DOHH2 (cell line): Measurements from ENCODE around the gene MAGEA11.
"Not testable (repeated sequence)": the region's sequence is repeated elsewhere in the genome, so short reads cannot be mapped to it uniquely, and the experiment has no call there.

Source experiments
- H3F3A ChIP-seq: fragments of 200-600 bp; sonication (generic), shearing (Covaris generic); 2 replicates; pipeline ENCODE4 v1.6.0; 2016; ENCODE audit warnings: antibody characterized with exemption, mild to moderate bottlenecking; ENCODE audit not compliant: control insufficient read depth, insufficient read depth
- H3K27ac ChIP-seq: fragments of 200-600 bp; sonication (generic); 2 replicates; pipeline ENCODE4 v1.5.1; 2014; ENCODE audit warnings: low read depth, mild to moderate bottlenecking, low read length, moderate library complexity
- H3K27me3 ChIP-seq: fragments of 200-600 bp; sonication (generic); 2 replicates; pipeline ENCODE4 v1.6.1; 2014; ENCODE audit warnings: mild to moderate bottlenecking, low read length, mixed read lengths; ENCODE audit not compliant: control insufficient read depth
- H3K36me3 ChIP-seq: fragments of 200-600 bp; sonication (generic); 2 replicates; pipeline ENCODE4 v1.6.1; 2014; ENCODE audit warnings: mild to moderate bottlenecking, low read length, moderate library complexity, mixed read lengths; ENCODE audit not compliant: control insufficient read depth
- H3K4me1 ChIP-seq: fragments of 200-600 bp; sonication (generic); 2 replicates; pipeline ENCODE4 v1.6.1; 2014; ENCODE audit warnings: mild to moderate bottlenecking, low read length, mixed read lengths; ENCODE audit not compliant: control insufficient read depth
- H3K4me2 ChIP-seq: fragments of 200-600 bp; sonication (generic); 2 replicates; pipeline ENCODE4 v1.6.0; 2014; ENCODE audit warnings: mild to moderate bottlenecking, low read length, moderate library complexity
- H3K4me3 ChIP-seq: fragments of 200-600 bp; sonication (generic); 2 replicates; pipeline ENCODE4 v1.5.1; 2014; ENCODE audit warnings: mild to moderate bottlenecking, low read length, mixed read lengths
- H3K79me2 ChIP-seq: fragments of 200-600 bp; sonication (generic); 2 replicates; pipeline ENCODE4 v1.6.1; 2014; ENCODE audit warnings: mild to moderate bottlenecking, low read length, mixed read lengths; ENCODE audit not compliant: control insufficient read depth
- H3K9me2 ChIP-seq: fragments of 200-600 bp; sonication (generic); replicated peaks from 2 replicates; pipeline ENCODE4 v1.6.1; 2014; ENCODE audit warnings: mild to moderate bottlenecking, low read length, mixed read lengths; ENCODE audit not compliant: control insufficient read depth
- H3K9me3 ChIP-seq: fragments of 200-600 bp; sonication (generic); 2 replicates; pipeline ENCODE4 v1.6.1; 2014; ENCODE audit warnings: antibody characterized with exemption, low read length, mixed read lengths; ENCODE audit not compliant: control insufficient read depth, insufficient read depth
- H4K20me1 ChIP-seq: fragments of 200-600 bp; sonication (generic); 2 replicates; pipeline ENCODE4 v1.6.0; 2014; ENCODE audit warnings: low read depth, mild to moderate bottlenecking, antibody characterized with exemption, low read length, moderate library complexity; ENCODE audit not compliant: control insufficient read depth, insufficient read depth
- EZH2phosphoT487 ChIP-seq: fragments of 200-600 bp; sonication (generic); IDR thresholded peaks from 2 replicates; pipeline ENCODE4 v1.6.1; 2017; ENCODE audit warnings: borderline replicate concordance, mild to moderate bottlenecking, antibody characterized with exemption, low read length, moderate library complexity, mixed read lengths
- TF ChIP-seq, protein P1 (sequence below): fragments of 200-600 bp; sonication (generic); IDR thresholded peaks from one replicate; pipeline ENCODE4 v1.5.1; 2014; ENCODE audit warnings: antibody characterized with exemption, mild to moderate bottlenecking, low read depth, low read length; ENCODE audit not compliant: poor library complexity, severe bottlenecking

The MAGEA11 gene

DNA sequence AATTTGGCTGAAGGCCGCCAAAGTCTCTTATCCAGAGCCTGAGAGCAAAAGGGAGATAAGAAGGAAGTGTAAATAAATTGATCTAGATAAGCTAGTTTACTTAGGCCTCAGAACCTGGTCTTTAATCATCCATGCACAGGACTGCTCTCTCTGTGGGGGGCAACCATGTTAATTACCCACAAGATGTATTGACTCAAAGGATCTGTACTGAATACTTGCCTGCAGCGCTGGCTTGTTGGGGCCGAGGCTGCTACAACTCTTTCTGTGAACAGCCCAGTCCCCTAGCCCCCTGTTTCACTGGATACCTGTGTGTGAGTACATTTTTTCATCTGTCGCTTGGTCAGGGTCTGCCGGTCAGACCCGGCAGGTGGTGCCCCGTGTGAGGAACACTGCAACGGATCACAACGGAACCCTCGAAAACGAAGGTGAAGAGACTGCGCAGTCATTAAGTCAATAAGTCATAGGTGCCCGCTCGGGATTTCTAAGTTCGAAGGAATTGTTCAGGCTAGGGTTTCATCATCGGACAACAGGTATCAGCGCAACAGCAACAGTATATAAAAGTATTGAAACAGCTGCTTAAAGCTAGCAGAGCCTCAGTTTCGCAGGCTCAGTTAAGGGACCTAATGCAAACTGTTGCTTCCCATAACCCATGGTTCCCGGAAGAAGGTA lies 8.3 kb downstream of the MAGEA11 start:
- H3K27me3 ChIP-seq = no peaks in the 10 kb centered on the region
- no peaks in the 10 kb centered on the region for H3K9me3 ChIP-seq
- H3K27ac ChIP-seq = no peak overlapping the region
- H3K79me2 ChIP-seq = no peaks in the 10 kb centered on the region
- TF ChIP-seq EZH2phosphoT487 = no peak
- H3K4me3 ChIP-seq = no peak overlapping the region
- H3K4me2 ChIP-seq = no peak overlapping the region
- H4K20me1 ChIP-seq = no peaks in the 10 kb centered on the region
- H3K36me3 ChIP-seq = no peaks in the 10 kb centered on the region
- no peaks in the 10 kb centered on the region for H3K4me1 ChIP-seq
- H3F3A ChIP-seq = no peaks in the 10 kb centered on the region
- H3K9me2 ChIP-seq = no peaks in the 10 kb centered on the region

DNA sequence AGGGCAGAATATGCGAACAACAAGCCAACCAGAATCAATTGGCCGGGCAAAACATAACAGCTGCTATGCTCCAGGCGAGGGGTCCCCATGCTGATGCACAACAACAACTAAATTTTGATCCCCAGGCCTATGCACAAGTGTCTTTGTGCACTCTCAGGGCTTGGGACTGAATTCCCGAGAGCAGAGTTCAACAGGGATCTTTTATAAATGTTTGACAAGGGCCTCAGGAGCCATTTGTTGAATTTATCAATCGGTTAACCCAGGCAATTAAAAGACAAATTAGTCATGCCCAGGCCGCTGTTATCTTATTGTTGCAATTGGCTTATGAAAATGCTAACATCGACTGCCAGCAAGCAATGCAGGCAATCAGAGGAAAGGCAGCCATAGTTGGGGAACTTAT lies 9.4 kb downstream of the MAGEA11 start:
- H3K27me3 ChIP-seq, H3K27ac ChIP-seq, H3K9me2 ChIP-seq, H3F3A ChIP-seq, H3K9me3 ChIP-seq, H4K20me1 ChIP-seq, H3K79me2 ChIP-seq, H3K4me2 ChIP-seq, H3K4me3 ChIP-seq, H3K36me3 ChIP-seq, H3K4me1 ChIP-seq: not testable (repeated sequence)

GRCh38 chrX:149721778-149722177 lies 9.9 kb downstream of the MAGEA11 start:
- Histone ChIP-seq H4K20me1 (no peaks in the 10 kb centered on the region), H3K27ac (no peak overlapping the region), H3F3A (no peaks in the 10 kb centered on the region), H3K9me3 (no peaks in the 10 kb centered on the region), H3K36me3 (no peaks in the 10 kb centered on the region), H3K27me3 (no peaks in the 10 kb centered on the region), H3K4me3 (no peak overlapping the region), H3K4me1 (no peaks in the 10 kb centered on the region), H3K9me2 (no peaks in the 10 kb centered on the region), H3K79me2 (no peaks in the 10 kb centered on the region), H3K4me2 (no peak overlapping the region)
- TF ChIP-seq EZH2phosphoT487 = no peak
- TF ChIP-seq, protein P1, sequence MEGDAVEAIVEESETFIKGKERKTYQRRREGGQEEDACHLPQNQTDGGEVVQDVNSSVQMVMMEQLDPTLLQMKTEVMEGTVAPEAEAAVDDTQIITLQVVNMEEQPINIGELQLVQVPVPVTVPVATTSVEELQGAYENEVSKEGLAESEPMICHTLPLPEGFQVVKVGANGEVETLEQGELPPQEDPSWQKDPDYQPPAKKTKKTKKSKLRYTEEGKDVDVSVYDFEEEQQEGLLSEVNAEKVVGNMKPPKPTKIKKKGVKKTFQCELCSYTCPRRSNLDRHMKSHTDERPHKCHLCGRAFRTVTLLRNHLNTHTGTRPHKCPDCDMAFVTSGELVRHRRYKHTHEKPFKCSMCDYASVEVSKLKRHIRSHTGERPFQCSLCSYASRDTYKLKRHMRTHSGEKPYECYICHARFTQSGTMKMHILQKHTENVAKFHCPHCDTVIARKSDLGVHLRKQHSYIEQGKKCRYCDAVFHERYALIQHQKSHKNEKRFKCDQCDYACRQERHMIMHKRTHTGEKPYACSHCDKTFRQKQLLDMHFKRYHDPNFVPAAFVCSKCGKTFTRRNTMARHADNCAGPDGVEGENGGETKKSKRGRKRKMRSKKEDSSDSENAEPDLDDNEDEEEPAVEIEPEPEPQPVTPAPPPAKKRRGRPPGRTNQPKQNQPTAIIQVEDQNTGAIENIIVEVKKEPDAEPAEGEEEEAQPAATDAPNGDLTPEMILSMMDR = no peak

DNA sequence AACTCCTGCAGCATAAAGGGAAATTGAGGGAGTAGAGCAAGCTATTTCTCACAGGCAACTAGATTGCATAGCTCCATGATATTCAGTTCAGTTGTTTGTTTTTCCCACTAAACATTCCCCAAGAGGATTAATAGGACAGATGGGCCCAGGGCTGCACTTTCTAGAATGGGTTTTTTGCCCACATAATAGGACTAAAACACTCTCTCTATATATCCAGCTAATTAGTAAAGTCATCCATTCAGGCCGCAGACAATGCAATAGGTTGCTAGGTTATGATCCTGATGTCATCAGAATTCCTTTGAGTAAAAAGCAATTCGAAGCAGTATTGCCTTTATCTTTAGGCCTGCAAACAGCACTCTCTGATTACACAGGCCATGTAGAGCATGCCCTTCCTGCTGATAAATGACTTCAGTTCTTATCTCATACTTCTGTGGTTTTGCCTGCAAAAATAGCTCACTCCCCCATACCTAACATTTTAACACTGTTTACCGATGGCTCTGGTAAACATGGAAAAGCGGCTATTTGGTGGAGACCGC lies 11.8 kb downstream of the MAGEA11 start:
- not testable (repeated sequence) for H3K9me3 ChIP-seq, H3K27me3 ChIP-seq, H3K9me2 ChIP-seq, H3K4me2 ChIP-seq, H3K4me3 ChIP-seq, H3K36me3 ChIP-seq, H3K4me1 ChIP-seq, H3F3A ChIP-seq, H4K20me1 ChIP-seq, H3K27ac ChIP-seq, H3K79me2 ChIP-seq

DNA sequence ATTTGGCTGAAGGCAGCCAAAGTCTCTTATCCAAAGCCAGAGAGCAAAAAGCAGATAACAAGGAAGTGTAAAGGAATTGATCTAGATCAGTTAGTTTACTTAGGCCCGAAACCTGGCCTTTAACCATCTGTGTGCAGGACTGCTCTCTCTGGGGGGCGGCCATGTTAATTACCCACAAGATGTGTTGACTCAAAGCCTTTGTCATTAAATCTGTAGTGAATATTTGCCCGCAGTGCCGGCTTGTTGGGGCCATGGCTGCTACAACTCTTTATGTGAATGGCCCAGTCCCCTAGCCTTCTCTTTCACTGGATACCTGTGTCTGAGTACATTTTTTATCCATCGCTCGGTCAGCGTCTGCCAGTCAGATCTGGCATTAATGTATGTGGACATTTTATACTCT lies 15.4 kb downstream of the MAGEA11 start:
- not testable (repeated sequence) for H3K79me2 ChIP-seq, H3F3A ChIP-seq, H3K4me2 ChIP-seq, H3K4me1 ChIP-seq, H3K9me2 ChIP-seq, H3K36me3 ChIP-seq, H4K20me1 ChIP-seq, H3K4me3 ChIP-seq, H3K9me3 ChIP-seq, H3K27ac ChIP-seq, H3K27me3 ChIP-seq

GRCh38 chrX:149742269-149742668 lies 30.4 kb downstream of the MAGEA11 start:
- not testable (repeated sequence) for H3K4me3 ChIP-seq, H3K4me1 ChIP-seq, H3K79me2 ChIP-seq, H3K9me2 ChIP-seq, H3K27ac ChIP-seq, H3K9me3 ChIP-seq, H4K20me1 ChIP-seq, H3K36me3 ChIP-seq, H3K27me3 ChIP-seq, H3F3A ChIP-seq, H3K4me2 ChIP-seq

DNA sequence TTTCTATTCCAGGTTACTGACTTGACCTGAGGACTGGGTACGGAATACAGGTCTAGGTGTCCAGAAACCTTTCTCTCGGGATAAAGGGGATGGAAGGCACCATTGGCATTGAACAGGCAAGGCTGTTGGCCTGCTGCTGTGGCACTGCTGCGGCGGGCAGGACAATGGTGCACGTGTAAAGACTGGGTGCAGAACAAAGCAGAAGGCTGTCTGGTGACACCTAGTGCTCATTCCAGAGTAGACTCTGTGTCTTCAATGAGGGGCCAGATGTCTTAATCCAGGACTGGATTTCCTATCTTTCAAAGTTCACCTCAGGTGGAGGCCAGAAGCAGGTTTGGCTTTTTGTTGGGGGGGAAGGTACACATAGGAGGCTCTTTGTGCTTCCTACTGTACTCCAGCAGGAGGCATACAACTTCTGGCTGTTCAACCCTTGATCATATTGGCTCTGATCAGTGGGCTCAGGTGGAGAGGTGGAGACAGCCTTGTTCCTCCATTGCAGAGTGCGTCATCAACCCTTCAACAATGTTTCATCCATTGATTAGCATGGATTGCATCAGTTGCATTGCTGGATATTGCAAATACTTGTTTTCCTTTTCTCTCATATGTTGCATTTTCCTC lies 34.6 kb downstream of the MAGEA11 start:
- H3K27me3 ChIP-seq, H3K4me3 ChIP-seq, H3K36me3 ChIP-seq, H3K4me2 ChIP-seq, H3K9me2 ChIP-seq, H3K9me3 ChIP-seq, H3K27ac ChIP-seq, H3K79me2 ChIP-seq, H4K20me1 ChIP-seq, H3F3A ChIP-seq, H3K4me1 ChIP-seq: not testable (repeated sequence)
